ENCODE results near the gene ATG5.
A peak's percentile ranks its signal among the peaks of the same experiment; 100 is the strongest.

DNA sequence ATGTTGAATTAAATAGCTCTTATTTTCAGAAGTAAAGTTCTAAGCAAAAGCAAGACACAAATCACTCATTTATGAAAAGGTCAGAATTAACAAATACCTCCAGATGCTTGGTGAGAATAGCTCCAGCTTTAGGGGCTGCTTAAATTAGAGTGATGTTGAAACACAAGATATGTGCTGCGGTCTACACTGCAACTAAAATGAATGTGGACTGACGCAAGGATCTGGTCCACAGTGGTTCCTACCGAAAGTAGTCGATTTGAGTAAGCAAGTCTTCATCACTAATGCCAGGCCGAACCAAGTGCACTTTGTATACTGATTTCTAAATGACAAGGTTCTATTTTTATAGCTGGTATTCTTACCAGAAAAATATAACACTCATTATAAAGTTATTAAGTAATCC, 143.1 kb downstream of the ATG5 start:
- TF ChIP-seq POLR2AphosphoS5 (IDR thresholded peaks at IDR 0.05; ENCODE audit: low read depth, low read length), result peak; percentile 46; the same call in 1 of the 2 replicates
- TF ChIP-seq POLR2A (IDR thresholded peaks at IDR 0.05; ENCODE audit: low read depth, low read length), result no peak

All from GM12892 (cell line).